GM23338 (cell line): Measurements from ENCODE around the gene SLC51A. TPM values are rescaled to one million over a fixed set of nuclear protein-coding genes. Genes with fewer than 3 reads are reported as not detected.

Source experiments
- ATAC-seq: fragments of 200-7000 bp; cut with Tn5 transposase; 3 replicates; pipeline ENCODE4 v1.9.1; 2020
- DNase-seq: peaks from one replicate; pipeline ENCODE4 v3.0.0-alpha.2; 2015; ENCODE audit warnings: low spot score
- H2AFZ ChIP-seq: fragments of 200-600 bp; sonication (generic); 2 replicates; pipeline ENCODE4 v1.8.0; 2016; ENCODE audit warnings: antibody characterized with exemption, mild to moderate bottlenecking, moderate library complexity
- H3F3A ChIP-seq: fragments of 200-600 bp; sonication (generic); replicated peaks from 2 replicates; pipeline ENCODE4 v1.8.0; 2017; ENCODE audit warnings: antibody characterized with exemption, mixed run types, low read depth
- H3K27ac ChIP-seq: fragments of 200-600 bp; sonication (generic); 2 replicates; pipeline ENCODE4 v1.6.1; 2016; ENCODE audit warnings: low read depth
- H3K27me3 ChIP-seq: fragments of 200-600 bp; sonication (generic); 2 replicates; pipeline ENCODE4 v1.8.0; 2016; ENCODE audit warnings: mild to moderate bottlenecking, mixed run types, moderate library complexity; ENCODE audit not compliant: insufficient read depth
- H3K36me3 ChIP-seq: fragments of 200-600 bp; sonication (generic); 2 replicates; pipeline ENCODE4 v1.8.0; 2016; ENCODE audit warnings: mild to moderate bottlenecking; ENCODE audit not compliant: insufficient read depth
- H3K4me1 ChIP-seq: fragments of 200-600 bp; sonication (generic); 2 replicates; pipeline ENCODE4 v1.8.0; 2016; ENCODE audit warnings: mild to moderate bottlenecking, moderate library complexity; ENCODE audit not compliant: insufficient read depth
- H3K4me2 ChIP-seq: fragments of 200-600 bp; sonication (generic); 2 replicates; pipeline ENCODE4 v1.7.1; 2017; ENCODE audit warnings: mixed run types
- H3K4me3 ChIP-seq: fragments of 200-600 bp; sonication (generic); 2 replicates; pipeline ENCODE4 v1.6.1; 2016; ENCODE audit warnings: mixed run types
- H3K79me2 ChIP-seq: fragments of 200-600 bp; sonication (generic); replicated peaks from 2 replicates; pipeline ENCODE4 v1.8.0; 2017; ENCODE audit warnings: mild to moderate bottlenecking; ENCODE audit not compliant: insufficient read depth
- H3K9me2 ChIP-seq: fragments of 200-600 bp; sonication (generic); 2 replicates; pipeline ENCODE4 v1.8.0; 2017; ENCODE audit not compliant: insufficient read depth
- H4K20me1 ChIP-seq: fragments of 200-600 bp; sonication (generic); replicated peaks from 2 replicates; pipeline ENCODE4 v1.8.0; 2017; ENCODE audit warnings: mild to moderate bottlenecking; ENCODE audit not compliant: insufficient read depth
- H3K27ac Mint-ChIP-seq: 2 replicates; pipeline ENCODE4 v1.8.0; 2020; ENCODE audit warnings: inconsistent platforms, mild to moderate bottlenecking, moderate library complexity, mixed read lengths
- H3K27me3 Mint-ChIP-seq: 3 replicates; pipeline ENCODE4 v1.8.0; 2022; ENCODE audit warnings: low read depth, mild to moderate bottlenecking, moderate library complexity, mixed read lengths, inconsistent platforms; ENCODE audit not compliant: insufficient read depth, poor library complexity
- H3K36me3 Mint-ChIP-seq: 3 replicates; pipeline ENCODE4 v1.8.0; 2021; ENCODE audit warnings: low read depth, mild to moderate bottlenecking, inconsistent platforms, moderate library complexity, mixed read lengths
- H3K4me1 Mint-ChIP-seq: 3 replicates; pipeline ENCODE4 v1.8.0; 2020; ENCODE audit warnings: mild to moderate bottlenecking, inconsistent platforms, mixed read lengths
- H3K4me3 Mint-ChIP-seq: 3 replicates; pipeline ENCODE4 v1.8.0; 2021; ENCODE audit warnings: moderate library complexity, mild to moderate bottlenecking, inconsistent platforms, mixed read lengths
- H3K9me3 Mint-ChIP-seq: 3 replicates; pipeline ENCODE4 v1.8.0; 2020; ENCODE audit warnings: moderate library complexity, mild to moderate bottlenecking, inconsistent platforms, mixed read lengths
- CREB1 ChIP-seq: fragments of 250-450 bp; sonication (Bioruptor Pico); IDR thresholded peaks from 2 replicates; pipeline ENCODE4 v1.5.0; 2020; ENCODE audit warnings: low read depth, mild to moderate bottlenecking, moderate library complexity
- EZH2 ChIP-seq: fragments of 200-600 bp; sonication (generic); IDR thresholded peaks from one replicate; pipeline ENCODE4 v1.8.0; 2017; ENCODE audit warnings: antibody characterized with exemption, mild to moderate bottlenecking, low read depth; ENCODE audit not compliant: unreplicated experiment
- EZH2phosphoT487 ChIP-seq: fragments of 200-600 bp; sonication (generic); IDR thresholded peaks from one replicate; pipeline ENCODE4 v1.8.1; 2018; ENCODE audit warnings: antibody characterized with exemption; ENCODE audit not compliant: unreplicated experiment
- JUNB ChIP-seq: IDR thresholded peaks from one replicate; pipeline ENCODE4 v1.6.1; 2016; ENCODE audit warnings: antibody characterized with exemption; ENCODE audit not compliant: unreplicated experiment
- NANOG ChIP-seq: IDR thresholded peaks from 2 replicates; pipeline ENCODE4 v1.6.1; 2016; ENCODE audit warnings: antibody characterized with exemption, borderline replicate concordance
- POLR2AphosphoS5 ChIP-seq: IDR thresholded peaks from 2 replicates; pipeline ENCODE4 v1.6.1; 2016; ENCODE audit warnings: antibody characterized with exemption, low read depth
- STAT1 ChIP-seq: IDR thresholded peaks from one replicate; pipeline ENCODE4 v1.6.1; 2016; ENCODE audit warnings: antibody characterized with exemption; ENCODE audit not compliant: unreplicated experiment
- ZNF114 ChIP-seq: fragments of 250-450 bp; sonication (Bioruptor Pico); IDR thresholded peaks from 2 replicates; pipeline ENCODE4 v1.5.0; 2020; ENCODE audit warnings: mild to moderate bottlenecking, moderate library complexity
- ZNF331 ChIP-seq: fragments of 250-450 bp; sonication (Bioruptor Pico); IDR thresholded peaks from 2 replicates; pipeline ENCODE4 v1.5.0; 2020; ENCODE audit warnings: low read depth, mild to moderate bottlenecking, moderate library complexity
- polyA plus RNA-seq: library from polyadenylated mRNA; unstranded; fragments of >200 nt; fragmentation: Nextera tagmentation; extraction: Ambion mirVana; gene quantifications from 2 replicates; pipeline ENCODE4 v1.2.1, GENCODE V29; 2016
- total RNA-seq: library from RNA; depleted of rRNA; stranded (reverse); fragments of >200 nt; shearing (Covaris generic); gene quantifications from 2 replicates; pipeline ENCODE4 v1.2.3, GENCODE V29; 2014
- TF ChIP-seq, protein P1 (sequence below): IDR thresholded peaks from 2 replicates; pipeline ENCODE4 v1.6.1; 2016; ENCODE audit warnings: antibody characterized with exemption
- TF ChIP-seq, protein P2 (sequence below): fragments of 250-450 bp; sonication (Bioruptor Pico); IDR thresholded peaks from 2 replicates; pipeline ENCODE4 v1.5.0; 2020; ENCODE audit warnings: mild to moderate bottlenecking, moderate library complexity
- TF ChIP-seq, protein P3 (sequence below), 2 experiments: fragments of 200-600 bp in 1 of 2; sonication (generic) in 1 of 2; conservative IDR thresholded peaks; 2 replicates each; pipeline versions ENCODE4 v1.5.1 to v1.6.1; 2016 to 2017; ENCODE audit warnings: antibody characterized with exemption in 2 of 2, low read depth in 2 of 2, mild to moderate bottlenecking in 2 of 2, moderate library complexity in 1 of 2
- TF ChIP-seq, protein P4 (sequence below): IDR thresholded peaks from one replicate; pipeline ENCODE4 v1.6.1; 2018; ENCODE audit warnings: antibody characterized with exemption; ENCODE audit not compliant: unreplicated experiment

SLC51A gene
- total and polyA plus RNA-seq, 2 experiments from 2014 or later: 4.0 to 6.7 TPM

DNA sequence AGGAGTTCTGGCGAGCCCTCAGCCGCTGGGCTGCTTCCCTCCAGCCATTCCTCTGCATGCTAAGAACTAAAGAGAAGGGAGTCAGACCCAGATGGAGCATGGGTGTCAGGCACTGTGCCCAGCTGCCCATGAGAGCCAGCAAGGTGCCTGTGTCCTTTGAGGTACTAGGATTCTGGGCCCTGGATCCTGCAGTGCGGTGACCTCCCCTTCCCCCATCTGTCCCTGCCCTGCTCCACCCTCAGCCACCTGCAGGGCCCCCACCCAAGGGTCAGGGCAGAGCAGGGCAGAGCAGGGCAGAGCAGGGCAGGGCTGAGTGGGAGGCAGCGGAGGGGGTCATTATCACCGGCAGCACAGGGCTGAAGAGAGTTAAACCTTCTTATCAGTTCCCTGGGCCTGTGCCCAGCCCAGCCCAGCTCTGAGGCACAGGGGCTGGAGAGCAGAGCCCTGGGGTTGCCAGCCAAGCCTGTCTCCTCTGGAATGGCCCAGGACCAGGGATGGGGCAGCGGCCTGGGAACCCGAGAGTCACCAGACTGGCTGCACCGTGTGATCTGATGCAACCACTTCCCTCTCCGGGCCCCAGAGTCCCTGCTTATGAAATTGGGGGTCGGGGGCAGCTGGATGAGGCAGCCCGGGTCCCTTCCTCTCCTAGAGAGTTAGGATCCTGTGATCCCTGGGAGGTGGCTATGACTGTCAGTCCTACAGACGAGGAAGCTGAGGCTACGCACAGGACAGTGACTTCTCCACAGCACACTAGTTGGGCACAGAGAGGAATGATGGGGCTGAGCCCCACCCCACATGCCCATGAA, 22.4 kb upstream of the SLC51A start:
- Mint-ChIP-seq H3K9me3 (no peaks in the 10 kb centered on the region; the same call in 2 of the 3 replicates), H3K4me1 (peaks cover 16% of the 10 kb centered on the region; the same call in 2 of the 3 replicates), H3K27ac (no peak overlapping the region), H3K4me3 (no peak overlapping the region), H3K36me3 (no peaks in the 10 kb centered on the region), H3K27me3 (peaks cover 6% of the 10 kb centered on the region)
- TF ChIP-seq EZH2phosphoT487 (no peak), ZNF114 (CRISPR knock-in tag) (no peak), NANOG (no peak), CREB1 (CRISPR knock-in tag) (no peak), EZH2 (no peak), ZNF331 (CRISPR knock-in tag) (no peak), POLR2AphosphoS5 (no peak), STAT1 (no peak), JUNB (no peak)
- TF ChIP-seq, protein P1, sequence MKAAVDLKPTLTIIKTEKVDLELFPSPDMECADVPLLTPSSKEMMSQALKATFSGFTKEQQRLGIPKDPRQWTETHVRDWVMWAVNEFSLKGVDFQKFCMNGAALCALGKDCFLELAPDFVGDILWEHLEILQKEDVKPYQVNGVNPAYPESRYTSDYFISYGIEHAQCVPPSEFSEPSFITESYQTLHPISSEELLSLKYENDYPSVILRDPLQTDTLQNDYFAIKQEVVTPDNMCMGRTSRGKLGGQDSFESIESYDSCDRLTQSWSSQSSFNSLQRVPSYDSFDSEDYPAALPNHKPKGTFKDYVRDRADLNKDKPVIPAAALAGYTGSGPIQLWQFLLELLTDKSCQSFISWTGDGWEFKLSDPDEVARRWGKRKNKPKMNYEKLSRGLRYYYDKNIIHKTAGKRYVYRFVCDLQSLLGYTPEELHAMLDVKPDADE: no peak
- TF ChIP-seq, protein P2, sequence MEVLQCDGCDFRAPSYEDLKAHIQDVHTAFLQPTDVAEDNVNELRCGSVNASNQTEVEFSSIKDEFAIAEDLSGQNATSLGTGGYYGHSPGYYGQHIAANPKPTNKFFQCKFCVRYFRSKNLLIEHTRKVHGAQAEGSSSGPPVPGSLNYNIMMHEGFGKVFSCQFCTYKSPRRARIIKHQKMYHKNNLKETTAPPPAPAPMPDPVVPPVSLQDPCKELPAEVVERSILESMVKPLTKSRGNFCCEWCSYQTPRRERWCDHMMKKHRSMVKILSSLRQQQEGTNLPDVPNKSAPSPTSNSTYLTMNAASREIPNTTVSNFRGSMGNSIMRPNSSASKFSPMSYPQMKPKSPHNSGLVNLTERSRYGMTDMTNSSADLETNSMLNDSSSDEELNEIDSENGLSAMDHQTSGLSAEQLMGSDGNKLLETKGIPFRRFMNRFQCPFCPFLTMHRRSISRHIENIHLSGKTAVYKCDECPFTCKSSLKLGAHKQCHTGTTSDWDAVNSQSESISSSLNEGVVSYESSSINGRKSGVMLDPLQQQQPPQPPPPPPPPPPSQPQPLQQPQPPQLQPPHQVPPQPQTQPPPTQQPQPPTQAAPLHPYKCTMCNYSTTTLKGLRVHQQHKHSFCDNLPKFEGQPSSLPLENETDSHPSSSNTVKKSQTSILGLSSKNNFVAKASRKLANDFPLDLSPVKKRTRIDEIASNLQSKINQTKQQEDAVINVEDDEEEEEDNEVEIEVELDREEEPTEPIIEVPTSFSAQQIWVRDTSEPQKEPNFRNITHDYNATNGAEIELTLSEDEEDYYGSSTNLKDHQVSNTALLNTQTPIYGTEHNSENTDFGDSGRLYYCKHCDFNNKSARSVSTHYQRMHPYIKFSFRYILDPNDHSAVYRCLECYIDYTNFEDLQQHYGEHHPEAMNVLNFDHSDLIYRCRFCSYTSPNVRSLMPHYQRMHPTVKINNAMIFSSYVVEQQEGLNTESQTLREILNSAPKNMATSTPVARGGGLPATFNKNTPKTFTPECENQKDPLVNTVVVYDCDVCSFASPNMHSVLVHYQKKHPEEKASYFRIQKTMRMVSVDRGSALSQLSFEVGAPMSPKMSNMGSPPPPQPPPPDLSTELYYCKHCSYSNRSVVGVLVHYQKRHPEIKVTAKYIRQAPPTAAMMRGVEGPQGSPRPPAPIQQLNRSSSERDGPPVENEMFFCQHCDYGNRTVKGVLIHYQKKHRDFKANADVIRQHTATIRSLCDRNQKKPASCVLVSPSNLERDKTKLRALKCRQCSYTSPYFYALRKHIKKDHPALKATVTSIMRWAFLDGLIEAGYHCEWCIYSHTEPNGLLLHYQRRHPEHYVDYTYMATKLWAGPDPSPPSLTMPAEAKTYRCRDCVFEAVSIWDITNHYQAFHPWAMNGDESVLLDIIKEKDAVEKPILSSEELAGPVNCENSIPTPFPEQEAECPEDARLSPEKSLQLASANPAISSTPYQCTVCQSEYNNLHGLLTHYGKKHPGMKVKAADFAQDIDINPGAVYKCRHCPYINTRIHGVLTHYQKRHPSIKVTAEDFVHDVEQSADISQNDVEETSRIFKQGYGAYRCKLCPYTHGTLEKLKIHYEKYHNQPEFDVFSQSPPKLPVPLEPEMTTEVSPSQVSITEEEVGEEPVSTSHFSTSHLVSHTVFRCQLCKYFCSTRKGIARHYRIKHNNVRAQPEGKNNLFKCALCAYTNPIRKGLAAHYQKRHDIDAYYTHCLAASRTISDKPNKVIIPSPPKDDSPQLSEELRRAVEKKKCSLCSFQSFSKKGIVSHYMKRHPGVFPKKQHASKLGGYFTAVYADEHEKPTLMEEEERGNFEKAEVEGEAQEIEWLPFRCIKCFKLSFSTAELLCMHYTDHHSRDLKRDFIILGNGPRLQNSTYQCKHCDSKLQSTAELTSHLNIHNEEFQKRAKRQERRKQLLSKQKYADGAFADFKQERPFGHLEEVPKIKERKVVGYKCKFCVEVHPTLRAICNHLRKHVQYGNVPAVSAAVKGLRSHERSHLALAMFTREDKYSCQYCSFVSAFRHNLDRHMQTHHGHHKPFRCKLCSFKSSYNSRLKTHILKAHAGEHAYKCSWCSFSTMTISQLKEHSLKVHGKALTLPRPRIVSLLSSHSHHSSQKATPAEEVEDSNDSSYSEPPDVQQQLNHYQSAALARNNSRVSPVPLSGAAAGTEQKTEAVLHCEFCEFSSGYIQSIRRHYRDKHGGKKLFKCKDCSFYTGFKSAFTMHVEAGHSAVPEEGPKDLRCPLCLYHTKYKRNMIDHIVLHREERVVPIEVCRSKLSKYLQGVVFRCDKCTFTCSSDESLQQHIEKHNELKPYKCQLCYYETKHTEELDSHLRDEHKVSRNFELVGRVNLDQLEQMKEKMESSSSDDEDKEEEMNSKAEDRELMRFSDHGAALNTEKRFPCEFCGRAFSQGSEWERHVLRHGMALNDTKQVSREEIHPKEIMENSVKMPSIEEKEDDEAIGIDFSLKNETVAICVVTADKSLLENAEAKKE (CRISPR knock-in tag): no peak
- TF ChIP-seq, protein P3, sequence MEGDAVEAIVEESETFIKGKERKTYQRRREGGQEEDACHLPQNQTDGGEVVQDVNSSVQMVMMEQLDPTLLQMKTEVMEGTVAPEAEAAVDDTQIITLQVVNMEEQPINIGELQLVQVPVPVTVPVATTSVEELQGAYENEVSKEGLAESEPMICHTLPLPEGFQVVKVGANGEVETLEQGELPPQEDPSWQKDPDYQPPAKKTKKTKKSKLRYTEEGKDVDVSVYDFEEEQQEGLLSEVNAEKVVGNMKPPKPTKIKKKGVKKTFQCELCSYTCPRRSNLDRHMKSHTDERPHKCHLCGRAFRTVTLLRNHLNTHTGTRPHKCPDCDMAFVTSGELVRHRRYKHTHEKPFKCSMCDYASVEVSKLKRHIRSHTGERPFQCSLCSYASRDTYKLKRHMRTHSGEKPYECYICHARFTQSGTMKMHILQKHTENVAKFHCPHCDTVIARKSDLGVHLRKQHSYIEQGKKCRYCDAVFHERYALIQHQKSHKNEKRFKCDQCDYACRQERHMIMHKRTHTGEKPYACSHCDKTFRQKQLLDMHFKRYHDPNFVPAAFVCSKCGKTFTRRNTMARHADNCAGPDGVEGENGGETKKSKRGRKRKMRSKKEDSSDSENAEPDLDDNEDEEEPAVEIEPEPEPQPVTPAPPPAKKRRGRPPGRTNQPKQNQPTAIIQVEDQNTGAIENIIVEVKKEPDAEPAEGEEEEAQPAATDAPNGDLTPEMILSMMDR (conservative IDR thresholded peaks at IDR 0.05; ENCODE audit: low read depth in 2 of 2): no peak
- TF ChIP-seq, protein P4, sequence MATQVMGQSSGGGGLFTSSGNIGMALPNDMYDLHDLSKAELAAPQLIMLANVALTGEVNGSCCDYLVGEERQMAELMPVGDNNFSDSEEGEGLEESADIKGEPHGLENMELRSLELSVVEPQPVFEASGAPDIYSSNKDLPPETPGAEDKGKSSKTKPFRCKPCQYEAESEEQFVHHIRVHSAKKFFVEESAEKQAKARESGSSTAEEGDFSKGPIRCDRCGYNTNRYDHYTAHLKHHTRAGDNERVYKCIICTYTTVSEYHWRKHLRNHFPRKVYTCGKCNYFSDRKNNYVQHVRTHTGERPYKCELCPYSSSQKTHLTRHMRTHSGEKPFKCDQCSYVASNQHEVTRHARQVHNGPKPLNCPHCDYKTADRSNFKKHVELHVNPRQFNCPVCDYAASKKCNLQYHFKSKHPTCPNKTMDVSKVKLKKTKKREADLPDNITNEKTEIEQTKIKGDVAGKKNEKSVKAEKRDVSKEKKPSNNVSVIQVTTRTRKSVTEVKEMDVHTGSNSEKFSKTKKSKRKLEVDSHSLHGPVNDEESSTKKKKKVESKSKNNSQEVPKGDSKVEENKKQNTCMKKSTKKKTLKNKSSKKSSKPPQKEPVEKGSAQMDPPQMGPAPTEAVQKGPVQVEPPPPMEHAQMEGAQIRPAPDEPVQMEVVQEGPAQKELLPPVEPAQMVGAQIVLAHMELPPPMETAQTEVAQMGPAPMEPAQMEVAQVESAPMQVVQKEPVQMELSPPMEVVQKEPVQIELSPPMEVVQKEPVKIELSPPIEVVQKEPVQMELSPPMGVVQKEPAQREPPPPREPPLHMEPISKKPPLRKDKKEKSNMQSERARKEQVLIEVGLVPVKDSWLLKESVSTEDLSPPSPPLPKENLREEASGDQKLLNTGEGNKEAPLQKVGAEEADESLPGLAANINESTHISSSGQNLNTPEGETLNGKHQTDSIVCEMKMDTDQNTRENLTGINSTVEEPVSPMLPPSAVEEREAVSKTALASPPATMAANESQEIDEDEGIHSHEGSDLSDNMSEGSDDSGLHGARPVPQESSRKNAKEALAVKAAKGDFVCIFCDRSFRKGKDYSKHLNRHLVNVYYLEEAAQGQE: no peak
- H3K4me3 ChIP-seq: no peak overlapping the region
- no peak overlapping the region for H3K27ac ChIP-seq
- H3K4me1 ChIP-seq: no peaks in the 10 kb centered on the region; the same call in 1 of the 2 replicates
- ATAC-seq (no peak), DNase-seq (no peak)
- H3K9me2 ChIP-seq: no peaks in the 10 kb centered on the region
- H3F3A ChIP-seq: 0 out of 2 replicates have a peak, but pooled peaks cover 3% of the 10 kb centered on the region
- H3K27me3 ChIP-seq: no peaks in the 10 kb centered on the region
- no peak overlapping the region for H3K4me2 ChIP-seq
- no peaks in the 10 kb centered on the region for H3K36me3 ChIP-seq
- H3K79me2 ChIP-seq: no peaks in the 10 kb centered on the region
- H2AFZ ChIP-seq: no peak overlapping the region
- H4K20me1 ChIP-seq: no peaks in the 10 kb centered on the region
